H9 (cell line): ENCODE measurements around the gene CYP4F2. TPM values are rescaled to one million over a fixed set of nuclear protein-coding genes. Genes with fewer than 3 reads are reported as not detected.

Experiments used
- DNase-seq: peaks from one replicate; pipeline ENCODE4 v3.0.0-alpha.2; 2017
- H2AFZ ChIP-seq: one replicate; pipeline ENCODE4 v1.6.1; 2013; ENCODE audit warnings: mild to moderate bottlenecking, low read length, control low read depth, moderate library complexity
- H2AK5ac ChIP-seq: 2 replicates; pipeline ENCODE4 v1.6.1; 2013; ENCODE audit warnings: low read length, control low read depth, mixed read lengths; ENCODE audit not compliant: insufficient read length
- H2BK120ac ChIP-seq: one replicate; pipeline ENCODE4 v1.6.1; 2013; ENCODE audit warnings: low read depth, mild to moderate bottlenecking, low read length, control low read depth, inconsistent platforms; ENCODE audit not compliant: poor library complexity, severe bottlenecking
- H2BK12ac ChIP-seq: 2 replicates; pipeline ENCODE4 v1.6.1; 2013; ENCODE audit warnings: low read length, control low read depth, mixed read lengths, low read depth; ENCODE audit not compliant: insufficient read length
- H2BK15ac ChIP-seq: 2 replicates; pipeline ENCODE4 v1.6.1; 2013; ENCODE audit warnings: low read depth, low read length, control low read depth
- H2BK20ac ChIP-seq: one replicate; pipeline ENCODE4 v1.6.1; 2013; ENCODE audit warnings: low read depth, mild to moderate bottlenecking, low read length, control low read depth, inconsistent platforms; ENCODE audit not compliant: poor library complexity, severe bottlenecking
- H2BK5ac ChIP-seq: 2 replicates; pipeline ENCODE4 v1.6.1; 2013; ENCODE audit warnings: low read length, control low read depth, mixed read lengths; ENCODE audit not compliant: insufficient read length
- H3K14ac ChIP-seq: 2 replicates; pipeline ENCODE4 v1.6.1; 2013; ENCODE audit warnings: low read length, control low read depth; ENCODE audit not compliant: insufficient read depth
- H3K18ac ChIP-seq: 2 replicates; pipeline ENCODE4 v1.6.1; 2013; ENCODE audit warnings: low read depth, mild to moderate bottlenecking, mixed read lengths, low read length, control low read depth; ENCODE audit not compliant: insufficient read length
- H3K23ac ChIP-seq: 2 replicates; pipeline ENCODE4 v1.6.1; 2013; ENCODE audit warnings: low read length, control low read depth, mixed read lengths, low read depth; ENCODE audit not compliant: insufficient read length
- H3K23me2 ChIP-seq: 2 replicates; pipeline ENCODE4 v1.6.1; 2013; ENCODE audit warnings: low read depth, mild to moderate bottlenecking, mixed read lengths, low read length, control low read depth; ENCODE audit not compliant: insufficient read length, poor library complexity, severe bottlenecking
- H3K27ac ChIP-seq: 2 replicates; pipeline ENCODE4 v1.5.1; 2013; ENCODE audit warnings: low read length, control low read depth, mixed read lengths, low read depth; ENCODE audit not compliant: insufficient read length
- H3K27me3 ChIP-seq: 2 replicates; pipeline ENCODE4 v1.6.1; 2013; ENCODE audit warnings: low read length, control low read depth, inconsistent platforms; ENCODE audit not compliant: insufficient read depth
- H3K4ac ChIP-seq: 2 replicates; pipeline ENCODE4 v1.6.1; 2013; ENCODE audit warnings: low read depth, mild to moderate bottlenecking, control low read depth, inconsistent platforms, low read length, moderate library complexity
- H3K4me1 ChIP-seq: 2 replicates; pipeline ENCODE4 v1.6.1; 2013; ENCODE audit warnings: low read length, control low read depth, inconsistent platforms; ENCODE audit not compliant: insufficient read depth
- H3K4me2 ChIP-seq: 2 replicates; pipeline ENCODE4 v1.6.1; 2013; ENCODE audit warnings: low read length, control low read depth, mixed read lengths; ENCODE audit not compliant: insufficient read length, insufficient read depth
- H3K56ac ChIP-seq: 2 replicates; pipeline ENCODE4 v1.6.1; 2013; ENCODE audit warnings: low read depth, mild to moderate bottlenecking, mixed read lengths, low read length, control low read depth; ENCODE audit not compliant: insufficient read length
- H3K79me1 ChIP-seq: 2 replicates; pipeline ENCODE4 v1.6.1; 2013; ENCODE audit warnings: low read depth, mild to moderate bottlenecking, moderate library complexity, low read length, control low read depth, inconsistent platforms; ENCODE audit not compliant: insufficient read depth, poor library complexity, severe bottlenecking
- H3K79me2 ChIP-seq: 2 replicates; pipeline ENCODE4 v1.6.1; 2013; ENCODE audit warnings: low read length, control low read depth, inconsistent platforms; ENCODE audit not compliant: insufficient read depth
- H3K9ac ChIP-seq: 2 replicates; pipeline ENCODE4 v1.6.1; 2013; ENCODE audit warnings: low read length, control low read depth, mixed read lengths; ENCODE audit not compliant: insufficient read length; ENCODE audit errors: extremely low read depth
- H3K9me3 ChIP-seq: one replicate; pipeline ENCODE4 v1.6.1; 2013; ENCODE audit warnings: low read depth, low read length, inconsistent platforms; ENCODE audit not compliant: control insufficient read depth
- H3T11ph ChIP-seq: one replicate; pipeline ENCODE4 v1.6.1; 2013; ENCODE audit warnings: mild to moderate bottlenecking, low read length, control low read depth, inconsistent platforms
- H4K20me1 ChIP-seq: one replicate; pipeline ENCODE4 v1.6.1; 2013; ENCODE audit not compliant: control insufficient read depth, insufficient read length, insufficient read depth
- H4K5ac ChIP-seq: 2 replicates; pipeline ENCODE4 v1.6.1; 2013; ENCODE audit warnings: low read depth, mild to moderate bottlenecking, mixed read lengths, low read length, control low read depth; ENCODE audit not compliant: insufficient read length
- H4K8ac ChIP-seq: replicated peaks from 2 replicates; pipeline ENCODE4 v1.6.1; 2013; ENCODE audit warnings: low read length, control low read depth, mixed read lengths, low read depth; ENCODE audit not compliant: insufficient read length
- H4K91ac ChIP-seq: 2 replicates; pipeline ENCODE4 v1.6.1; 2013; ENCODE audit warnings: low read depth, mild to moderate bottlenecking, moderate library complexity, mixed read lengths, low read length, control low read depth; ENCODE audit not compliant: insufficient read length
- H3K27ac Mint-ChIP-seq, 3 experiments: 2 replicates in 2 of 3; 3 replicates in 1 of 3; pipeline ENCODE4 v1.8.0; 2020 to 2021; ENCODE audit warnings: mixed read lengths in 3 of 3, mild to moderate bottlenecking in 1 of 3, moderate library complexity in 1 of 3
- H3K27me3 Mint-ChIP-seq: 2 replicates; pipeline ENCODE4 v1.8.0; 2021; ENCODE audit warnings: low read depth, mild to moderate bottlenecking, moderate library complexity, mixed read lengths
- H3K36me3 Mint-ChIP-seq, 3 experiments: 2 replicates in 2 of 3; 3 replicates in 1 of 3; pipeline ENCODE4 v1.8.0; 2020 to 2021; ENCODE audit warnings: low read depth in 3 of 3, mixed read lengths in 3 of 3; ENCODE audit not compliant: insufficient read depth in 1 of 3
- H3K4me1 Mint-ChIP-seq, 2 experiments: 2 replicates each; pipeline ENCODE4 v1.8.0; 2020; ENCODE audit warnings: mixed read lengths in 2 of 2
- H3K4me3 Mint-ChIP-seq, 2 experiments: 2 replicates in 1 of 2; 3 replicates in 1 of 2; pipeline ENCODE4 v1.8.0; 2020 to 2021; ENCODE audit warnings: mild to moderate bottlenecking in 2 of 2, mixed read lengths in 2 of 2, moderate library complexity in 1 of 2
- H3K9me3 Mint-ChIP-seq, 2 experiments: 2 replicates in 1 of 2; 3 replicates in 1 of 2; pipeline ENCODE4 v1.8.0; 2020; ENCODE audit warnings: mild to moderate bottlenecking in 2 of 2, mixed read lengths in 2 of 2, moderate library complexity in 1 of 2
- CTCF ChIP-seq: fragments of 200-600 bp; sonication (generic); conservative IDR thresholded peaks from 3 replicates; pipeline ENCODE4 v1.8.0; 2021; ENCODE audit warnings: antibody characterized with exemption, mild to moderate bottlenecking
- WGBS: extraction: QIAGEN DNeasy Blood & Tissue Kit; methylation state at CpG from one replicate; pipeline ENCODE4 v1.1.7; 2013; ENCODE audit warnings: missing lambda C conversion rate, low lambda C conversion rate, mixed read lengths; ENCODE audit not compliant: insufficient read length; ENCODE audit errors: extremely low coverage; 5-methylcytosine and 5-hydroxymethylcytosine counted together
- total RNA-seq: library from RNA; stranded (reverse); gene quantifications from 2 replicates; pipeline ENCODE4 v1.2.1, GENCODE V29; 2021

The CYP4F2 gene
- total RNA-seq, 1 experiment from 2014 or later, result not detected

- no CpG with 5 or more reads among the region's 6 CpGs for WGBS
- H3K9me3 Mint-ChIP-seq, result peaks cover 54 to 55% of the 10 kb centered on the region in 2 experiments
- no peaks in the 10 kb centered on the region for H3K23me2 ChIP-seq
These were observed 5.9 kb downstream of the CYP4F2 start for GRCh38 chr19:15892012-15892411.

More at GRCh38 chr19:15892012-15892411, 5.9 kb downstream of the CYP4F2 start:
- H4K5ac ChIP-seq, result no peak overlapping the region
- H2BK5ac ChIP-seq, result no peak overlapping the region
- no peaks in the 10 kb centered on the region for H3K79me2 ChIP-seq
- Mint-ChIP-seq H3K36me3 (peaks cover 5 to 29% (median 11%) of the 10 kb centered on the region in 3 experiments; a peak in 5 of 7 replicates), H3K4me1 (no peaks in the 10 kb centered on the region), H3K27me3 (peaks cover 1% of the 10 kb centered on the region; the same call in 1 of the 2 replicates), H3K27ac (no peak overlapping the region), H3K4me3 (no peak overlapping the region)
- no peak overlapping the region for H3K14ac ChIP-seq
- H2AFZ ChIP-seq, result no peak overlapping the region
- no peak overlapping the region for H3K56ac ChIP-seq
- H4K20me1 ChIP-seq, result no peaks in the 10 kb centered on the region
- no peak overlapping the region for H3K4me2 ChIP-seq
- TF ChIP-seq CTCF, result no peak
- H3K27ac ChIP-seq, result no peak overlapping the region
- H3K18ac ChIP-seq, result no peak overlapping the region
- H2BK120ac ChIP-seq, result no peak overlapping the region
- no peak overlapping the region for H2BK20ac ChIP-seq
- no peak overlapping the region for H3K23ac ChIP-seq
- H2BK12ac ChIP-seq, result no peak overlapping the region
- H3K4ac ChIP-seq, result no peak overlapping the region
- H3K9ac ChIP-seq, result no peak overlapping the region
- no peaks in the 10 kb centered on the region for H3K4me1 ChIP-seq
- H3K27me3 ChIP-seq, result no peaks in the 10 kb centered on the region
- no peak overlapping the region for H3T11ph ChIP-seq
- no peak overlapping the region for H4K8ac ChIP-seq
- H4K91ac ChIP-seq, result no peak overlapping the region
- H2BK15ac ChIP-seq, result no peak overlapping the region
- no peak for DNase-seq
- H3K79me1 ChIP-seq, result no peaks in the 10 kb centered on the region
- H3K9me3 ChIP-seq, result peaks cover 99% of the 10 kb centered on the region
- H2AK5ac ChIP-seq, result no peak overlapping the region
